Liver (tissue), 9 donors: ENCODE data around the gene AMIGO1. TPM values are rescaled to one million over a fixed set of nuclear protein-coding genes. Genes with fewer than 3 reads are reported as not detected.

ENCODE experiments used
- DNase-seq: peaks from one replicate; pipeline ENCODE4 v3.0.0-alpha.2; 2017; ENCODE audit warnings: low spot score
- H3K27ac ChIP-seq, 2 donors: one replicate each; pipeline ENCODE4 v1.7.0; 2013; ENCODE audit warnings: inconsistent platforms in 2 of 2, low read length in 2 of 2, control low read depth in 1 of 2, low read depth in 1 of 2, mild to moderate bottlenecking in 1 of 2
- H3K27me3 ChIP-seq, 4 donors: one replicate each; pipeline versions ENCODE4 v1.6.1 to v1.7.0; 2013; ENCODE audit warnings: low read length in 3 of 4, inconsistent platforms in 1 of 4, mild to moderate bottlenecking in 1 of 4, moderate library complexity in 1 of 4; ENCODE audit not compliant: control insufficient read depth in 4 of 4, insufficient read depth in 4 of 4
- H3K36me3 ChIP-seq, 4 donors: one replicate each; pipeline versions ENCODE4 v1.6.1 to v1.7.0; 2013; ENCODE audit warnings: low read length in 3 of 4, mild to moderate bottlenecking in 3 of 4, low read depth in 1 of 4, moderate library complexity in 1 of 4; ENCODE audit not compliant: control insufficient read depth in 4 of 4, insufficient read depth in 3 of 4
- H3K4me1 ChIP-seq, 4 donors: one replicate each; pipeline versions ENCODE4 v1.6.1 to v1.7.0; 2013; ENCODE audit warnings: low read length in 3 of 4, mild to moderate bottlenecking in 3 of 4, moderate library complexity in 1 of 4; ENCODE audit not compliant: control insufficient read depth in 4 of 4, insufficient read depth in 4 of 4
- H3K4me3 ChIP-seq, 3 donors: one replicate each; pipeline versions ENCODE4 v1.6.1 to v1.7.0; 2013; ENCODE audit warnings: low read length in 3 of 3, control low read depth in 1 of 3, low read depth in 1 of 3, mild to moderate bottlenecking in 1 of 3
- H3K9ac ChIP-seq, 2 donors: one replicate each; pipeline ENCODE4 v1.7.0; 2013; ENCODE audit warnings: low read length in 2 of 2, mild to moderate bottlenecking in 2 of 2, moderate library complexity in 2 of 2, control low read depth in 1 of 2, low read depth in 1 of 2
- H3K9me3 ChIP-seq, 4 donors: one replicate each; pipeline versions ENCODE4 v1.6.1 to v1.7.0; 2013; ENCODE audit warnings: low read length in 3 of 4; ENCODE audit not compliant: control insufficient read depth in 4 of 4
- EGR1 ChIP-seq, 2 donors: IDR thresholded peaks; 2 replicates each; pipeline ENCODE4 v1.6.1; 2016 to 2018; ENCODE audit warnings: antibody characterized with exemption in 2 of 2, low read depth in 2 of 2
- FOXA1 ChIP-seq: IDR thresholded peaks from 2 replicates; pipeline ENCODE4 v1.6.1; 2016; ENCODE audit warnings: antibody characterized with exemption
- FOXA2 ChIP-seq: IDR thresholded peaks from 2 replicates; pipeline ENCODE4 v1.6.1; 2016; ENCODE audit warnings: antibody characterized with exemption
- GABPA ChIP-seq, 2 donors: IDR thresholded peaks in 1 of 2; conservative IDR thresholded peaks in 1 of 2; 2 replicates each; pipeline ENCODE4 v1.6.1; 2016; ENCODE audit warnings: antibody characterized with exemption in 2 of 2, mild to moderate bottlenecking in 1 of 2, moderate library complexity in 1 of 2
- HNF4A ChIP-seq, 2 donors: conservative IDR thresholded peaks; 2 replicates each; pipeline ENCODE4 v1.6.1; 2016; ENCODE audit warnings: antibody characterized with exemption in 2 of 2, mild to moderate bottlenecking in 2 of 2
- HNF4G ChIP-seq: IDR thresholded peaks from 2 replicates; pipeline ENCODE4 v1.6.1; 2016; ENCODE audit warnings: antibody characterized with exemption
- JUND ChIP-seq, 2 donors: IDR thresholded peaks; 2 replicates each; pipeline ENCODE4 v1.6.1; 2016; ENCODE audit warnings: antibody characterized with exemption in 2 of 2
- NR2F2 ChIP-seq: IDR thresholded peaks from 2 replicates; pipeline ENCODE4 v1.6.1; 2016; ENCODE audit warnings: antibody characterized with exemption
- RAD21 ChIP-seq, 2 donors: IDR thresholded peaks; 2 replicates each; pipeline ENCODE4 v1.6.1; 2016; ENCODE audit warnings: antibody characterized with exemption in 2 of 2, mild to moderate bottlenecking in 2 of 2
- RXRA ChIP-seq, 2 donors: IDR thresholded peaks; 2 replicates each; pipeline ENCODE4 v1.6.1; 2017 to 2018; ENCODE audit warnings: antibody characterized with exemption in 2 of 2, mild to moderate bottlenecking in 1 of 2
- SP1 ChIP-seq: IDR thresholded peaks from 2 replicates; pipeline ENCODE4 v1.6.1; 2018; ENCODE audit warnings: antibody characterized with exemption, mild to moderate bottlenecking
- TAF1 ChIP-seq: conservative IDR thresholded peaks from 2 replicates; pipeline ENCODE4 v1.6.1; 2016; ENCODE audit warnings: antibody characterized with exemption, mild to moderate bottlenecking
- YY1 ChIP-seq: IDR thresholded peaks from 2 replicates; pipeline ENCODE4 v1.6.1; 2016; ENCODE audit warnings: antibody characterized with exemption, mild to moderate bottlenecking
- WGBS: extraction: QIAGEN DNeasy Blood & Tissue Kit; methylation state at CpG from one replicate; pipeline ENCODE4 v1.1.7; 2013; 5-methylcytosine and 5-hydroxymethylcytosine counted together
- polyA plus RNA-seq, 2 donors: library from polyadenylated mRNA; stranded (reverse) in 1 of 2; unstranded in 1 of 2; fragments of 200-250 nt in 1 of 2; fragments of >200 nt in 1 of 2; fragmentation: Nextera tagmentation in 1 of 2; extraction: Ambion mirVana in 1 of 2; gene quantifications; one replicate each; pipeline versions ENCODE4 v1.2.1 to v1.2.3, GENCODE V29; 2013 to 2015
- total RNA-seq, 2 donors: library from RNA; depleted of rRNA; stranded (reverse); fragments of >200 nt; gene quantifications; one replicate each; pipeline ENCODE4 v1.2.3, GENCODE V29; 2014
- TF ChIP-seq, protein P1 (sequence below): IDR thresholded peaks from 2 replicates; pipeline ENCODE4 v1.6.1; 2016; ENCODE audit warnings: antibody characterized with exemption
- TF ChIP-seq, protein P2 (sequence below): IDR thresholded peaks from 2 replicates; pipeline ENCODE4 v1.6.1; 2016; ENCODE audit warnings: antibody characterized with exemption
- TF ChIP-seq, protein P3 (sequence below): fragments of 150-350 bp; IDR thresholded peaks from 2 replicates; pipeline ENCODE4 v1.5.1; 2017; ENCODE audit warnings: improper control_type of control experiment, low read depth, low read length; ENCODE audit not compliant: missing input control
- TF ChIP-seq, protein P4 (sequence below): IDR thresholded peaks from 2 replicates; pipeline ENCODE4 v1.6.1; 2016; ENCODE audit warnings: antibody characterized with exemption, mild to moderate bottlenecking
- TF ChIP-seq, protein P5 (sequence below): IDR thresholded peaks from 2 replicates; pipeline ENCODE4 v1.6.1; 2016; ENCODE audit warnings: antibody characterized with exemption
- donor health status: healthy.
- donor health status: healthy.
- donor health status: healthy.
- donor health status: healthy.
- donor health status: healthy.

Gene AMIGO1
- total and polyA plus RNA-seq, 4 donors = 0.75 to 4.6 (median 1.9) TPM

DNA sequence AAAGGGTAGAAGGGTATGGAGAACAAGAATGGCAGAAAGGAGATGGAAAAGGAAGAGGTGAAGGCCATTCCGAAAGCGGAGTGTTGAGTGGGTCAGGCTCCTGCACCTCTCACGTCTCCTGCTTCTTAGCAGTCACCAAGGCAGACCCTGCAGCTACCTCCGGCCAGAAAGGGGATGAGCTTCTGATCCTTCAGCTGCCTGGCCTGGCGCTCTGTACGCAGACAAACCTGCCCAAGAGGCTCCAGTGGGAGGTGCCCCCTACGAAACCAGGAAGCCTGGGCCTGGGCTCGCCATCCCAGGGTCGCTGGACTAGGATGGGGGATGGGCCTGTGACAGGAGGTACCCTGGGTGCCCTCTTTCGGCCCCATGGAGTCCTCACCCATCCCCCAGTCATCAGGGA lies 33.1 kb upstream of the AMIGO1 start:
- Histone ChIP-seq H3K9me3 (no peaks in the 10 kb centered on the region), H3K4me1 (peaks cover 0 to 23% (median 18%) of the 10 kb centered on the region in 4 donors), H3K27ac (no peak overlapping the region), H3K4me3 (no peak overlapping the region), H3K27me3 (no peaks in the 10 kb centered on the region), H3K9ac (no peak overlapping the region), H3K36me3 (no peaks in the 10 kb centered on the region)
- DNase-seq = no peak
- WGBS = 92% methylated on average over 10 of the region's 10 CpGs
- TF ChIP-seq HNF4A (conservative IDR thresholded peaks at IDR 0.05) = no peak
- no peak for TF ChIP-seq RAD21 (IDR thresholded peaks at IDR 0.05)
- no peak for TF ChIP-seq RXRA (IDR thresholded peaks at IDR 0.05)
- TF ChIP-seq FOXA1 = no peak
- TF ChIP-seq EGR1 (IDR thresholded peaks at IDR 0.05; ENCODE audit: low read depth in 2 of 2) = no peak
- no peak for TF ChIP-seq YY1
- TF ChIP-seq, protein P1, sequence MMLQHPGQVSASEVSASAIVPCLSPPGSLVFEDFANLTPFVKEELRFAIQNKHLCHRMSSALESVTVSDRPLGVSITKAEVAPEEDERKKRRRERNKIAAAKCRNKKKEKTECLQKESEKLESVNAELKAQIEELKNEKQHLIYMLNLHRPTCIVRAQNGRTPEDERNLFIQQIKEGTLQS = no peak
- TF ChIP-seq HNF4G = no peak
- no peak for TF ChIP-seq NR2F2
- no peak for TF ChIP-seq JUND (IDR thresholded peaks at IDR 0.05)
- TF ChIP-seq TAF1 = no peak
- TF ChIP-seq GABPA (IDR thresholded peaks at IDR 0.05 in 1 of 2, conservative IDR thresholded peaks at IDR 0.05 in 1 of 2) = no peak
- TF ChIP-seq, protein P2, sequence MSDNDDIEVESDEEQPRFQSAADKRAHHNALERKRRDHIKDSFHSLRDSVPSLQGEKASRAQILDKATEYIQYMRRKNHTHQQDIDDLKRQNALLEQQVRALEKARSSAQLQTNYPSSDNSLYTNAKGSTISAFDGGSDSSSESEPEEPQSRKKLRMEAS = no peak
- no peak for TF ChIP-seq SP1
- TF ChIP-seq, protein P3, sequence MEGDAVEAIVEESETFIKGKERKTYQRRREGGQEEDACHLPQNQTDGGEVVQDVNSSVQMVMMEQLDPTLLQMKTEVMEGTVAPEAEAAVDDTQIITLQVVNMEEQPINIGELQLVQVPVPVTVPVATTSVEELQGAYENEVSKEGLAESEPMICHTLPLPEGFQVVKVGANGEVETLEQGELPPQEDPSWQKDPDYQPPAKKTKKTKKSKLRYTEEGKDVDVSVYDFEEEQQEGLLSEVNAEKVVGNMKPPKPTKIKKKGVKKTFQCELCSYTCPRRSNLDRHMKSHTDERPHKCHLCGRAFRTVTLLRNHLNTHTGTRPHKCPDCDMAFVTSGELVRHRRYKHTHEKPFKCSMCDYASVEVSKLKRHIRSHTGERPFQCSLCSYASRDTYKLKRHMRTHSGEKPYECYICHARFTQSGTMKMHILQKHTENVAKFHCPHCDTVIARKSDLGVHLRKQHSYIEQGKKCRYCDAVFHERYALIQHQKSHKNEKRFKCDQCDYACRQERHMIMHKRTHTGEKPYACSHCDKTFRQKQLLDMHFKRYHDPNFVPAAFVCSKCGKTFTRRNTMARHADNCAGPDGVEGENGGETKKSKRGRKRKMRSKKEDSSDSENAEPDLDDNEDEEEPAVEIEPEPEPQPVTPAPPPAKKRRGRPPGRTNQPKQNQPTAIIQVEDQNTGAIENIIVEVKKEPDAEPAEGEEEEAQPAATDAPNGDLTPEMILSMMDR = no peak
- TF ChIP-seq FOXA2 = no peak
- TF ChIP-seq, protein P4, sequence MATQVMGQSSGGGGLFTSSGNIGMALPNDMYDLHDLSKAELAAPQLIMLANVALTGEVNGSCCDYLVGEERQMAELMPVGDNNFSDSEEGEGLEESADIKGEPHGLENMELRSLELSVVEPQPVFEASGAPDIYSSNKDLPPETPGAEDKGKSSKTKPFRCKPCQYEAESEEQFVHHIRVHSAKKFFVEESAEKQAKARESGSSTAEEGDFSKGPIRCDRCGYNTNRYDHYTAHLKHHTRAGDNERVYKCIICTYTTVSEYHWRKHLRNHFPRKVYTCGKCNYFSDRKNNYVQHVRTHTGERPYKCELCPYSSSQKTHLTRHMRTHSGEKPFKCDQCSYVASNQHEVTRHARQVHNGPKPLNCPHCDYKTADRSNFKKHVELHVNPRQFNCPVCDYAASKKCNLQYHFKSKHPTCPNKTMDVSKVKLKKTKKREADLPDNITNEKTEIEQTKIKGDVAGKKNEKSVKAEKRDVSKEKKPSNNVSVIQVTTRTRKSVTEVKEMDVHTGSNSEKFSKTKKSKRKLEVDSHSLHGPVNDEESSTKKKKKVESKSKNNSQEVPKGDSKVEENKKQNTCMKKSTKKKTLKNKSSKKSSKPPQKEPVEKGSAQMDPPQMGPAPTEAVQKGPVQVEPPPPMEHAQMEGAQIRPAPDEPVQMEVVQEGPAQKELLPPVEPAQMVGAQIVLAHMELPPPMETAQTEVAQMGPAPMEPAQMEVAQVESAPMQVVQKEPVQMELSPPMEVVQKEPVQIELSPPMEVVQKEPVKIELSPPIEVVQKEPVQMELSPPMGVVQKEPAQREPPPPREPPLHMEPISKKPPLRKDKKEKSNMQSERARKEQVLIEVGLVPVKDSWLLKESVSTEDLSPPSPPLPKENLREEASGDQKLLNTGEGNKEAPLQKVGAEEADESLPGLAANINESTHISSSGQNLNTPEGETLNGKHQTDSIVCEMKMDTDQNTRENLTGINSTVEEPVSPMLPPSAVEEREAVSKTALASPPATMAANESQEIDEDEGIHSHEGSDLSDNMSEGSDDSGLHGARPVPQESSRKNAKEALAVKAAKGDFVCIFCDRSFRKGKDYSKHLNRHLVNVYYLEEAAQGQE = no peak
- TF ChIP-seq, protein P5, sequence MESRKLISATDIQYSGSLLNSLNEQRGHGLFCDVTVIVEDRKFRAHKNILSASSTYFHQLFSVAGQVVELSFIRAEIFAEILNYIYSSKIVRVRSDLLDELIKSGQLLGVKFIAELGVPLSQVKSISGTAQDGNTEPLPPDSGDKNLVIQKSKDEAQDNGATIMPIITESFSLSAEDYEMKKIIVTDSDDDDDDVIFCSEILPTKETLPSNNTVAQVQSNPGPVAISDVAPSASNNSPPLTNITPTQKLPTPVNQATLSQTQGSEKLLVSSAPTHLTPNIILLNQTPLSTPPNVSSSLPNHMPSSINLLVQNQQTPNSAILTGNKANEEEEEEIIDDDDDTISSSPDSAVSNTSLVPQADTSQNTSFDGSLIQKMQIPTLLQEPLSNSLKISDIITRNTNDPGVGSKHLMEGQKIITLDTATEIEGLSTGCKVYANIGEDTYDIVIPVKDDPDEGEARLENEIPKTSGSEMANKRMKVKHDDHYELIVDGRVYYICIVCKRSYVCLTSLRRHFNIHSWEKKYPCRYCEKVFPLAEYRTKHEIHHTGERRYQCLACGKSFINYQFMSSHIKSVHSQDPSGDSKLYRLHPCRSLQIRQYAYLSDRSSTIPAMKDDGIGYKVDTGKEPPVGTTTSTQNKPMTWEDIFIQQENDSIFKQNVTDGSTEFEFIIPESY = no peak
